Measurements from ENCODE around the gene KRTAP5-2. TPM values are rescaled to one million over a fixed set of nuclear protein-coding genes. Genes with fewer than 3 reads are reported as not detected.

The KRTAP5-2 gene
- total RNA-seq, 4 donors from 2014 or later = not detected

GRCh38 chr11:1563149-1563638 lies 34.9 kb downstream of the KRTAP5-2 start:
- Histone ChIP-seq H3K4me3 (no peak overlapping the region), H3K4me1 (peaks cover 3 to 65% (median 32%) of the 10 kb centered on the region in 3 donors), H3K27me3 (no peaks in the 10 kb centered on the region), H3K27ac (peak overlapping the region in 1 of 4 donors; percentile 88), H3K9me3 (no peaks in the 10 kb centered on the region), H3K36me3 (peaks cover 0 to 37% of the 10 kb centered on the region in 2 donors)
- no peak for TF ChIP-seq POLR2AphosphoS5 (IDR thresholded peaks at IDR 0.05)
- no peak for TF ChIP-seq POLR2A (IDR thresholded peaks at IDR 0.05)
- no peak for TF ChIP-seq EP300 (IDR thresholded peaks at IDR 0.05)
- no peak for TF ChIP-seq CTCF (IDR thresholded peaks at IDR 0.05)
- ATAC-seq = no peak
- WGBS, 2 donors (ENCODE audit: low coverage in 1 of 2) = 43% methylated on average over 2 of the region's 12 CpGs; no CpG with 5 or more reads in 1 of the 2 donors

- Histone ChIP-seq H3K4me3 (no peak overlapping the region), H3K4me1 (peaks cover 3 to 65% (median 32%) of the 10 kb centered on the region in 3 donors), H3K27ac (peak overlapping the region in 1 of 4 donors; percentile 88), H3K9me3 (no peaks in the 10 kb centered on the region), H3K27me3 (no peaks in the 10 kb centered on the region), H3K36me3 (peaks cover 0 to 37% of the 10 kb centered on the region in 2 donors)
- TF ChIP-seq CTCF (IDR thresholded peaks at IDR 0.05) (no peak), POLR2A (IDR thresholded peaks at IDR 0.05) (no peak), EP300 (IDR thresholded peaks at IDR 0.05) (no peak), POLR2AphosphoS5 (IDR thresholded peaks at IDR 0.05) (no peak)
- ATAC-seq = no peak
- WGBS, 2 donors (ENCODE audit: low coverage in 1 of 2) = 72 to 81% methylated on average over 6 to 8 of the region's 14 CpGs
Measured at GRCh38 chr11:1562469-1563148, 35.5 kb downstream of the KRTAP5-2 start.

- H3K4me3 ChIP-seq = no peak overlapping the region
- no CpG with 5 or more reads among the region's 5 CpGs for WGBS, 2 donors (ENCODE audit: low coverage in 1 of 2)
- peaks cover 0 to 43% of the 10 kb centered on the region in 2 donors for H3K36me3 ChIP-seq
- peaks cover 3 to 64% (median 34%) of the 10 kb centered on the region in 3 donors for H3K4me1 ChIP-seq
- H3K27me3 ChIP-seq = no peaks in the 10 kb centered on the region
- TF ChIP-seq EP300 (IDR thresholded peaks at IDR 0.05) (no peak), POLR2AphosphoS5 (IDR thresholded peaks at IDR 0.05) (no peak), POLR2A (IDR thresholded peaks at IDR 0.05) (no peak), CTCF (IDR thresholded peaks at IDR 0.05) (no peak)
- peak overlapping the region in 1 of 4 donors; percentile 96 for H3K27ac ChIP-seq
- no peak for ATAC-seq
- H3K9me3 ChIP-seq = no peaks in the 10 kb centered on the region
Measured at GRCh38 chr11:1561955-1562354, 36.1 kb downstream of the KRTAP5-2 start.

- Histone ChIP-seq H3K36me3 (peaks cover 0 to 43% of the 10 kb centered on the region in 2 donors), H3K9me3 (no peaks in the 10 kb centered on the region), H3K4me3 (no peak overlapping the region), H3K27me3 (no peaks in the 10 kb centered on the region), H3K4me1 (peaks cover 3 to 66% (median 34%) of the 10 kb centered on the region in 3 donors), H3K27ac (peak overlapping the region in 3 of 4 donors; percentile 94 to 99 (median 96))
- 80% methylated on average over 7 of the region's 17 CpGs; no CpG with 5 or more reads in 1 of the 2 donors for WGBS, 2 donors (ENCODE audit: low coverage in 1 of 2)
- no peak for TF ChIP-seq CTCF (IDR thresholded peaks at IDR 0.05)
- no peak for TF ChIP-seq POLR2AphosphoS5 (IDR thresholded peaks at IDR 0.05)
- TF ChIP-seq POLR2A (IDR thresholded peaks at IDR 0.05) = no peak
- no peak for TF ChIP-seq EP300 (IDR thresholded peaks at IDR 0.05)
- no peak for ATAC-seq
Measured at GRCh38 chr11:1561266-1561665, 36.8 kb downstream of the KRTAP5-2 start.
